HepG2 (cell line): Measurements from ENCODE around the gene PPAT. TPM values are rescaled to one million over a fixed set of nuclear protein-coding genes. Genes with fewer than 3 reads are reported as not detected.

Experiments used
- DMTF1 ChIP-seq: sonication (generic); formaldehyde crosslinking; IDR thresholded peaks from 2 replicates; pipeline ENCODE4 v1.4.0; 2020; ENCODE audit warnings: mild to moderate bottlenecking, missing genetic modification reagents
- HIVEP1 ChIP-seq: sonication (generic); formaldehyde crosslinking; IDR thresholded peaks from 2 replicates; pipeline ENCODE4 v1.4.0; 2020; ENCODE audit warnings: mild to moderate bottlenecking, missing genetic modification reagents
- KAT8 ChIP-seq: IDR thresholded peaks from 2 replicates; pipeline ENCODE4 v1.6.1; 2016; ENCODE audit warnings: missing genetic modification reagents, missing compliant biosample characterization
- MAX ChIP-seq: IDR thresholded peaks from 2 replicates; pipeline ENCODE4 v1.6.1; 2012; ENCODE audit warnings: inconsistent platforms
- NONO ChIP-seq, 2 experiments: fragments of 450-650 bp in 1 of 2; sonication (generic) in 1 of 2; formaldehyde crosslinking in 1 of 2; IDR thresholded peaks in 1 of 2; conservative IDR thresholded peaks in 1 of 2; 2 replicates each; pipeline versions ENCODE4 v1.6.1 to v1.8.0; 2017 to 2022; ENCODE audit warnings: mild to moderate bottlenecking in 1 of 2, missing genetic modification reagents in 1 of 2, moderate library complexity in 1 of 2
- PHF8 ChIP-seq: sonication (generic); formaldehyde crosslinking; IDR thresholded peaks from 2 replicates; pipeline ENCODE4 v1.5.0; 2020; ENCODE audit warnings: missing genetic modification reagents
- SALL1 ChIP-seq: sonication (generic); formaldehyde crosslinking; IDR thresholded peaks from 2 replicates; pipeline ENCODE4 v1.8.0; 2022; ENCODE audit warnings: mild to moderate bottlenecking, missing genetic modification reagents
- TRAFD1 ChIP-seq: sonication (generic); formaldehyde crosslinking; IDR thresholded peaks from 2 replicates; pipeline ENCODE4 v1.5.1; 2020; ENCODE audit warnings: missing genetic modification reagents, mild to moderate bottlenecking, borderline replicate concordance
- ZBTB40 ChIP-seq, 2 experiments: fragments of 450-650 bp in 1 of 2; sonication (generic) in 1 of 2; formaldehyde crosslinking in 1 of 2; IDR thresholded peaks; 2 replicates each; pipeline versions ENCODE4 v1.6.1 to v1.8.0; 2016 to 2022; ENCODE audit warnings: antibody characterized with exemption in 1 of 2, mild to moderate bottlenecking in 1 of 2, missing genetic modification reagents in 1 of 2
- ZNF274 ChIP-seq: sonication (generic); formaldehyde crosslinking; IDR thresholded peaks from 2 replicates; pipeline ENCODE4 v1.5.1; 2020; ENCODE audit warnings: mild to moderate bottlenecking, missing genetic modification reagents
- ZNF337 ChIP-seq: sonication (generic); formaldehyde crosslinking; IDR thresholded peaks from 2 replicates; pipeline ENCODE4 v1.5.1; 2020; ENCODE audit warnings: missing genetic modification reagents, low read depth, mild to moderate bottlenecking, borderline replicate concordance
- polyA plus RNA-seq, 8 experiments: library from polyadenylated mRNA; depleted of rRNA in 3 of 8; stranded (reverse) in 7 of 8; unstranded in 1 of 8; fragments of >200 nt; fragmentation: Illumina TruSeq in 4 of 8; extraction: Trizol in 4 of 8; gene quantifications; 2 replicates each; pipeline versions ENCODE4 v1.2.1 to v1.2.3, GENCODE V29; 2011 to 2016; ENCODE audit warnings: low read depth in 4 of 8, missing spikeins in 1 of 8, mixed read lengths in 1 of 8; ENCODE audit not compliant: insufficient read depth in 1 of 8
- total RNA-seq, 5 experiments: library from RNA; depleted of rRNA; stranded (reverse); fragments of >200 nt; fragmentation: Illumina TruSeq; extraction: Trizol; gene quantifications; 2 replicates each; pipeline ENCODE4 v1.2.3, GENCODE V29; 2016; ENCODE audit warnings: low read depth in 1 of 5

The PPAT gene
- total and polyA plus RNA-seq, 2 of the 13 experiments (the other 11 are each of a cell fraction or from before 2014, with no cell fraction given): 16.9 to 62.6 TPM

GRCh38 chr4:56387023-56388001 lies 48.1 kb downstream of the PPAT start, which contains the start of gene AASDH (continued):
- TF ChIP-seq ZBTB40 (IDR thresholded peaks at IDR 0.05) (no peak), ZBTB40 (CRISPR knock-in tag; IDR thresholded peaks at IDR 0.05) (peak; percentile 46; the same call in 1 of the 2 replicates), ZNF274 (CRISPR knock-in tag) (peak; percentile 83; the same call in 1 of the 2 replicates), TRAFD1 (0 out of 2 replicates have a peak, but pooled peaks have one; percentile 31), HIVEP1 (peak; percentile 46; the same call in 1 of the 2 replicates), SALL1 (CRISPR knock-in tag) (peak; percentile 79), MAX (peak; percentile 90), ZNF337 (CRISPR knock-in tag) (0 out of 2 replicates have a peak, but pooled peaks have one; percentile 56), PHF8 (CRISPR knock-in tag) (peak; percentile 95), NONO (IDR thresholded peaks at IDR 0.05) (no peak), NONO (CRISPR knock-in tag; conservative IDR thresholded peaks at IDR 0.05) (peak; percentile 57; the same call in 1 of the 2 replicates), KAT8 (peak; percentile 98), DMTF1 (CRISPR knock-in tag) (no peak; the same call in 1 of the 2 replicates)
